Islet of Langerhans (tissue), 1 donor: ENCODE data around the gene SERPINI2.

Experiments used
- FAIRE-seq: peaks from one replicate; lab custom pipeline; 2011; peaks lifted over from hg19 to GRCh38; lab: Jason Lieb, UNC

The SERPINI2 gene

GRCh38 chr3:167473863-167474262 lies at the start of gene SERPINI2:
SERPINI2 (minus strand) TSS chr3:167474042; CDS start chr3:167471834, 2,208 bp downstream.
- peak; percentile 43 for FAIRE-seq

GRCh38 chr3:167521006-167521355 lies 47.1 kb upstream of the SERPINI2 start:
- FAIRE-seq: no peak

- no peak for FAIRE-seq
Observed at GRCh38 chr3:167520266-167521005, 46.6 kb upstream of the SERPINI2 start.

- no peak for FAIRE-seq
Observed at GRCh38 chr3:167507954-167508353, 34.1 kb upstream of the SERPINI2 start.

GRCh38 chr3:167502401-167502800 lies 28.6 kb upstream of the SERPINI2 start:
- FAIRE-seq: no peak

- FAIRE-seq: no peak
Observed at GRCh38 chr3:167501941-167502340, 28.1 kb upstream of the SERPINI2 start.

- FAIRE-seq: no peak
Observed at GRCh38 chr3:167497903-167498302, 24.1 kb upstream of the SERPINI2 start.

GRCh38 chr3:167493244-167493643 lies 19.4 kb upstream of the SERPINI2 start:
- no peak for FAIRE-seq

- no peak for FAIRE-seq
Observed at GRCh38 chr3:167491621-167492020, 17.8 kb upstream of the SERPINI2 start.

GRCh38 chr3:167489571-167489970 lies 15.7 kb upstream of the SERPINI2 start:
- no peak for FAIRE-seq

GRCh38 chr3:167487556-167487955 lies 13.7 kb upstream of the SERPINI2 start:
- FAIRE-seq: no peak

GRCh38 chr3:167484551-167484950 lies 10.7 kb upstream of the SERPINI2 start:
- FAIRE-seq: no peak

- no peak for FAIRE-seq
Observed at GRCh38 chr3:167483708-167484475, 10.1 kb upstream of the SERPINI2 start.

- no peak for FAIRE-seq
Observed at GRCh38 chr3:167481164-167481563, 7.3 kb upstream of the SERPINI2 start.

- no peak for FAIRE-seq
Observed at GRCh38 chr3:167480748-167481147, 6.9 kb upstream of the SERPINI2 start.

GRCh38 chr3:167469381-167469780 lies 4.5 kb downstream of the SERPINI2 start:
- FAIRE-seq: no peak

- no peak for FAIRE-seq
Observed at GRCh38 chr3:167467848-167468611, 5.8 kb downstream of the SERPINI2 start.

- FAIRE-seq: peak; percentile 62
Observed at GRCh38 chr3:167466966-167467365, 6.9 kb downstream of the SERPINI2 start.

GRCh38 chr3:167456157-167456799 lies 17.6 kb downstream of the SERPINI2 start:
- FAIRE-seq: no peak

- no peak for FAIRE-seq
Observed at GRCh38 chr3:167453815-167454214, 20.0 kb downstream of the SERPINI2 start.

- no peak for FAIRE-seq
Observed at GRCh38 chr3:167451282-167451681, 22.6 kb downstream of the SERPINI2 start.

- no peak for FAIRE-seq
Observed at GRCh38 chr3:167450675-167451074, 23.2 kb downstream of the SERPINI2 start.
